Natural killer cell (primary cell): Measurements from ENCODE around the gene PTPN5. TPM values are rescaled to one million over a fixed set of nuclear protein-coding genes. Genes with fewer than 3 reads are reported as not detected.
A peak's percentile ranks its signal among the peaks of the same experiment; 100 is the strongest.

Source experiments
- ATAC-seq, 3 donors: fragments of 150-1000 bp in 2 of 3; fragments of 200-7000 bp in 1 of 3; cut with Tn5 transposase; 1 replicate in 1 of 3; 2 replicates in 2 of 3; pipeline ENCODE4 v1.10.0; 2021; ENCODE audit warnings: mild to moderate bottlenecking in 2 of 3, moderate library complexity in 2 of 3
- DNase-seq, 2 donors: peaks; one replicate each; pipeline versions ENCODE4 v3.0.0 to v3.0.0-alpha.2; 2013 to 2021; ENCODE audit warnings: mixed read lengths in 1 of 2
- H3K27ac ChIP-seq: one replicate; pipeline ENCODE4 v1.5.1; 2013; ENCODE audit warnings: mild to moderate bottlenecking, low read length
- H3K27me3 ChIP-seq: one replicate; pipeline ENCODE4 v1.6.1; 2013; ENCODE audit warnings: low read length; ENCODE audit not compliant: control insufficient read depth, insufficient read depth
- H3K36me3 ChIP-seq: one replicate; pipeline ENCODE4 v1.6.1; 2013; ENCODE audit warnings: low read length; ENCODE audit not compliant: control insufficient read depth, insufficient read depth
- H3K4me1 ChIP-seq: one replicate; pipeline ENCODE4 v1.6.1; 2013; ENCODE audit warnings: low read length; ENCODE audit not compliant: control insufficient read depth, insufficient read depth
- H3K4me3 ChIP-seq: one replicate; pipeline ENCODE4 v1.5.1; 2013; ENCODE audit warnings: low read length
- H3K9me3 ChIP-seq: one replicate; pipeline ENCODE4 v1.6.1; 2013; ENCODE audit warnings: low read length; ENCODE audit not compliant: control insufficient read depth, insufficient read depth
- H3K27ac Mint-ChIP-seq, 2 donors: one replicate each; pipeline ENCODE4 v1.8.0; 2022; ENCODE audit warnings: mild to moderate bottlenecking in 2 of 2, mixed read lengths in 2 of 2, moderate library complexity in 1 of 2
- H3K27me3 Mint-ChIP-seq, 2 donors: one replicate each; pipeline ENCODE4 v1.8.0; 2022; ENCODE audit warnings: low read depth in 2 of 2, mixed read lengths in 2 of 2
- H3K36me3 Mint-ChIP-seq: one replicate; pipeline ENCODE4 v1.8.0; 2022; ENCODE audit warnings: mixed read lengths
- H3K4me1 Mint-ChIP-seq, 2 donors: one replicate each; pipeline ENCODE4 v1.8.0; 2022; ENCODE audit warnings: mixed read lengths in 2 of 2
- H3K4me3 Mint-ChIP-seq: one replicate; pipeline ENCODE4 v1.8.0; 2022; ENCODE audit warnings: mild to moderate bottlenecking, moderate library complexity, mixed read lengths
- H3K9me3 Mint-ChIP-seq, 2 donors: one replicate each; pipeline ENCODE4 v1.8.0; 2022; ENCODE audit warnings: mixed read lengths in 2 of 2
- CTCF ChIP-seq: fragments of 200-600 bp; IDR thresholded peaks from one replicate; pipeline ENCODE4 v1.8.0; 2022; ENCODE audit warnings: antibody characterized with exemption
- WGBS: methylation state at CpG from one replicate; pipeline ENCODE4 v1.1.7; 2013; ENCODE audit warnings: missing lambda C conversion rate; ENCODE audit not compliant: insufficient coverage; 5-methylcytosine and 5-hydroxymethylcytosine counted together
- intact Hi-C: fragments of 100-400 bp; cut with micrococcal nuclease; formaldehyde crosslinking; loops from one replicate; pipeline ENCODE4 v1.14.2; 2022
- total RNA-seq, 4 donors: library from RNA; stranded (reverse); fragments of 120-200 nt in 1 of 4; gene quantifications; one replicate each; pipeline versions ENCODE4 v1.2.3 to v1.2.4, GENCODE V29; 2013 to 2022

The PTPN5 gene
- total RNA-seq, 3 donors from 2014 or later (not counting 1 experiment from before 2014, with no cell fraction given), result not detected

- Mint-ChIP-seq H3K36me3 (no peaks in the 10 kb centered on the region), H3K4me1 (peaks cover 26 to 55% of the 10 kb centered on the region in 2 donors), H3K4me3 (peak overlapping the region; percentile 42), H3K9me3 (no peaks in the 10 kb centered on the region), H3K27me3 (peaks cover 17 to 20% of the 10 kb centered on the region in 2 donors), H3K27ac (peak overlapping the region in 1 of 2 donors; percentile 33)
- TF ChIP-seq CTCF, result no peak
- ATAC-seq (no peak), DNase-seq (no peak)
- Histone ChIP-seq H3K4me1 (peaks cover 34% of the 10 kb centered on the region), H3K27me3 (no peaks in the 10 kb centered on the region), H3K36me3 (no peaks in the 10 kb centered on the region), H3K27ac (no peak overlapping the region), H3K4me3 (no peak overlapping the region), H3K9me3 (no peaks in the 10 kb centered on the region)
- intact Hi-C loops, result no loop called here
- 92% methylated on average over 17 of the region's 17 CpGs for WGBS
Observed at GRCh38 chr11:18701614-18702216, 89.9 kb downstream of the PTPN5 start.

- Histone ChIP-seq H3K4me3 (no peak overlapping the region), H3K9me3 (no peaks in the 10 kb centered on the region), H3K27me3 (no peaks in the 10 kb centered on the region), H3K36me3 (no peaks in the 10 kb centered on the region), H3K27ac (no peak overlapping the region), H3K4me1 (peaks cover 26% of the 10 kb centered on the region)
- Mint-ChIP-seq H3K36me3 (no peaks in the 10 kb centered on the region), H3K27ac (no peak overlapping the region), H3K4me1 (peaks cover 20 to 48% of the 10 kb centered on the region in 2 donors), H3K4me3 (peak overlapping the region; percentile 53), H3K9me3 (no peaks in the 10 kb centered on the region), H3K27me3 (peaks cover 14 to 15% of the 10 kb centered on the region in 2 donors)
- ATAC-seq (no peak), DNase-seq (no peak)
- WGBS, result 93% methylated on average over 7 of the region's 7 CpGs
- intact Hi-C loops, result no loop called here
- TF ChIP-seq CTCF, result no peak
Observed at GRCh38 chr11:18700872-18701271, 90.7 kb downstream of the PTPN5 start.

GRCh38 chr11:18700375-18700774, 91.2 kb downstream of the PTPN5 start:
- no peaks in the 10 kb centered on the region for H3K36me3 Mint-ChIP-seq
- intact Hi-C loops, result no loop called here
- peaks cover 15 to 43% of the 10 kb centered on the region in 2 donors for H3K4me1 Mint-ChIP-seq
- Histone ChIP-seq H3K27ac (no peak overlapping the region), H3K4me3 (no peak overlapping the region), H3K9me3 (no peaks in the 10 kb centered on the region), H3K27me3 (no peaks in the 10 kb centered on the region), H3K36me3 (no peaks in the 10 kb centered on the region), H3K4me1 (peaks cover 21% of the 10 kb centered on the region)
- no peaks in the 10 kb centered on the region for H3K9me3 Mint-ChIP-seq
- peak overlapping the region; percentile 85 to 87 for H3K27ac Mint-ChIP-seq
- peak overlapping the region; percentile 88 for H3K4me3 Mint-ChIP-seq
- ATAC-seq, result no peak
- no peak for TF ChIP-seq CTCF
- WGBS, result 44% methylated on average over 1 of the region's 1 CpG
- no peak for DNase-seq
- H3K27me3 Mint-ChIP-seq, result peaks cover 13 to 14% of the 10 kb centered on the region in 2 donors

- H3K27ac ChIP-seq, result no peak overlapping the region
- H3K27me3 Mint-ChIP-seq, result peaks cover 8 to 14% of the 10 kb centered on the region in 2 donors
Observed at GRCh38 chr11:18699848-18700261, 91.7 kb downstream of the PTPN5 start.

More at GRCh38 chr11:18699848-18700261, 91.7 kb downstream of the PTPN5 start:
- WGBS, result 77% methylated on average over 3 of the region's 3 CpGs
- no peak for TF ChIP-seq CTCF
- Histone ChIP-seq H3K36me3 (no peaks in the 10 kb centered on the region), H3K4me3 (no peak overlapping the region), H3K9me3 (no peaks in the 10 kb centered on the region), H3K27me3 (no peaks in the 10 kb centered on the region), H3K4me1 (peaks cover 18% of the 10 kb centered on the region)
- Mint-ChIP-seq H3K4me3 (peak overlapping the region; percentile 88), H3K27ac (peak overlapping the region; percentile 85 to 87), H3K36me3 (no peaks in the 10 kb centered on the region), H3K4me1 (peaks cover 12 to 37% of the 10 kb centered on the region in 2 donors), H3K9me3 (no peaks in the 10 kb centered on the region)
- intact Hi-C loops, result no loop called here
- ATAC-seq (no peak), DNase-seq (no peak)
